Mammary epithelial cell (primary cell): ENCODE measurements around the gene SESTD1.

Source experiments
- EZH2 ChIP-seq: IDR thresholded peaks from 2 replicates; pipeline ENCODE4 v1.6.1; 2012; ENCODE audit warnings: low read length, inconsistent platforms, borderline replicate concordance
- TF ChIP-seq, protein P1 (sequence below), 2 donors: IDR thresholded peaks in 1 of 2; conservative IDR thresholded peaks in 1 of 2; 2 replicates each; pipeline ENCODE4 v1.5.1; 2011 to 2012; ENCODE audit warnings: inconsistent platforms in 2 of 2, low read length in 2 of 2, mild to moderate bottlenecking in 2 of 2, control low read depth in 1 of 2, low read depth in 1 of 2; ENCODE audit not compliant: insufficient read depth in 1 of 2; ENCODE audit errors: extremely low read depth in 1 of 2

DNA sequence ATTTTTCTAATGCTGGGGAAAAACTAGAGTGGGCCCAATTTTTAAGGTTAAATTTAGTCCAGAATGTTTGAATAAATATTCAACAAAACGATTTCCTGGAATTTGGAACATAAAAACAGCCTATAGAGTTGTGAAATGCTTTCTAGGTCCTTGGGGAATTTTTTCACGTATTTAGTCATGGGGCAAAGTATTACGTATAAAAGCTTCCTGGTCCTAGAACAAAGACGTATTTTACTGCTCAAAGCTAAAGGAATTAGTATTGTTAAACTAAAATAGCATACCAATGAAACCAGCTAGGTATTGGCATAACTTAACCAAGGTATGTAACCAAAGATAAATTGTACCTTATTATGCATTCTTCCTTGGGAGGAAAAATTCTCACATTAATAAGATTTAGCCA, 1.6 kb downstream of the SESTD1 start:
- TF ChIP-seq, protein P1, sequence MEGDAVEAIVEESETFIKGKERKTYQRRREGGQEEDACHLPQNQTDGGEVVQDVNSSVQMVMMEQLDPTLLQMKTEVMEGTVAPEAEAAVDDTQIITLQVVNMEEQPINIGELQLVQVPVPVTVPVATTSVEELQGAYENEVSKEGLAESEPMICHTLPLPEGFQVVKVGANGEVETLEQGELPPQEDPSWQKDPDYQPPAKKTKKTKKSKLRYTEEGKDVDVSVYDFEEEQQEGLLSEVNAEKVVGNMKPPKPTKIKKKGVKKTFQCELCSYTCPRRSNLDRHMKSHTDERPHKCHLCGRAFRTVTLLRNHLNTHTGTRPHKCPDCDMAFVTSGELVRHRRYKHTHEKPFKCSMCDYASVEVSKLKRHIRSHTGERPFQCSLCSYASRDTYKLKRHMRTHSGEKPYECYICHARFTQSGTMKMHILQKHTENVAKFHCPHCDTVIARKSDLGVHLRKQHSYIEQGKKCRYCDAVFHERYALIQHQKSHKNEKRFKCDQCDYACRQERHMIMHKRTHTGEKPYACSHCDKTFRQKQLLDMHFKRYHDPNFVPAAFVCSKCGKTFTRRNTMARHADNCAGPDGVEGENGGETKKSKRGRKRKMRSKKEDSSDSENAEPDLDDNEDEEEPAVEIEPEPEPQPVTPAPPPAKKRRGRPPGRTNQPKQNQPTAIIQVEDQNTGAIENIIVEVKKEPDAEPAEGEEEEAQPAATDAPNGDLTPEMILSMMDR (conservative IDR thresholded peaks at IDR 0.05 in 1 of 2, IDR thresholded peaks at IDR 0.05 in 1 of 2; ENCODE audit: extremely low read depth in 1 of 2, insufficient read depth in 1 of 2, low read depth in 1 of 2, low read length in 2 of 2), result no peak
- TF ChIP-seq EZH2, result no peak
